Skeletal muscle satellite cell (primary cell): ENCODE results near the gene TCOF1.

Experiments used
- H3K27me3 ChIP-seq: 2 replicates; pipeline ENCODE4 v1.7.0; 2013; ENCODE audit warnings: low read length; ENCODE audit not compliant: control insufficient read depth, insufficient read depth
- H3K36me3 ChIP-seq: 2 replicates; pipeline ENCODE4 v1.7.0; 2013; ENCODE audit warnings: mild to moderate bottlenecking, control low read depth, low read length; ENCODE audit not compliant: insufficient read depth
- H3K4me1 ChIP-seq: 2 replicates; pipeline ENCODE4 v1.7.0; 2013; ENCODE audit warnings: low read length; ENCODE audit not compliant: control insufficient read depth, insufficient read depth
- H3K4me2 ChIP-seq: 2 replicates; pipeline ENCODE4 v1.7.0; 2013; ENCODE audit warnings: mild to moderate bottlenecking, low read length
- H3K4me3 ChIP-seq: 2 replicates; pipeline ENCODE4 v1.7.0; 2013; ENCODE audit warnings: low read length
- H3K9ac ChIP-seq: 2 replicates; pipeline ENCODE4 v1.7.0; 2013; ENCODE audit warnings: mild to moderate bottlenecking, low read depth, low read length, moderate library complexity
- H3K9me3 ChIP-seq: replicated peaks from 2 replicates; pipeline ENCODE4 v1.7.0; 2013; ENCODE audit warnings: mild to moderate bottlenecking, control low read depth, low read length

Gene TCOF1

DNA sequence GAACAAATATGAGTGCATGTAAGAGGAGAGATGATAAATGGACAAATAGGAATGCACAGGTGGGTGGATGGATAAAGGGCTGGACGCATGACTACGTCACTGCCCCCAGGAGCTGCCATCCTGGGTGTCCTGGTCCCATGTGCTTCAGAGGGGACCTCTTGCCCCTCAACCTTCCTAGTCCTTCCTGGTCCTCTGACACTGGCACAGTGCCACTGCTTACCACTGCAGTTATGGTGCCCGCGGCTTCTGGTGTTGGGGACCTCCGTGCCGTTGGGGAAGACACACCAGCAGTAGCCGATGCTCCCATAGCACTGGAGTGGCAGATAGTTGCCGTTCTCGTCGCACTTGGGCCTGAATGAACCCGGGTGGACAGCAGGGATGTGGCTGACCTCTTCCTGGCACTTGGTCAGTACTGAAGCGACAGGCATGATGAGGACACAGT, 45.4 kb downstream of the TCOF1 start:
- H3K4me2 ChIP-seq = no peak overlapping the region
- no peaks in the 10 kb centered on the region for H3K9me3 ChIP-seq
- no peak overlapping the region for H3K9ac ChIP-seq
- no peaks in the 10 kb centered on the region for H3K27me3 ChIP-seq
- no peak overlapping the region for H3K4me3 ChIP-seq
- H3K36me3 ChIP-seq = peaks cover 19% of the 10 kb centered on the region
- no peaks in the 10 kb centered on the region for H3K4me1 ChIP-seq

DNA sequence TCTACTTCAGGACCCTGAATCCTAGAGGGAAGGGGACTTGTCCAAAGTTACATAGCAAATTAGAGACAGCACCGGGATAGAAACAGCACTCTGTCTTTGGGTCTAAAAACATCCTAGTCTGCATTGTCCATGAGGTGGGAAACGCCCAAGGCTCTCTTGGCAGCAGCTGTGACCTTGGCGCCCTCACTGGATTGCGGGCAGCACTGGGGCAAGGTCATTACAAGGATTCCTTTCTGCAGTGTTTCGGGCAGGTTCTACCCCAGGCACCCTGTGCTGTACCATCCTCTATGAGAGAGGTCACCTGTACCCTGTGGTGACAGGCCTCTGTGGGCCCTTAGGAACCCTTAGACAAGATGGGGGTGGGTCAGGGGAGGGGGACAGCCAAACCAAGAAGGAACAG, 46.6 kb downstream of the TCOF1 start:
- peaks cover 8% of the 10 kb centered on the region for H3K36me3 ChIP-seq
- no peak overlapping the region for H3K4me2 ChIP-seq
- no peak overlapping the region for H3K4me3 ChIP-seq
- no peak overlapping the region for H3K9ac ChIP-seq
- H3K27me3 ChIP-seq = no peaks in the 10 kb centered on the region
- no peaks in the 10 kb centered on the region for H3K4me1 ChIP-seq
- no peaks in the 10 kb centered on the region for H3K9me3 ChIP-seq

- Histone ChIP-seq H3K9ac (no peak overlapping the region), H3K4me1 (no peaks in the 10 kb centered on the region), H3K4me3 (no peak overlapping the region), H3K9me3 (no peaks in the 10 kb centered on the region), H3K36me3 (peaks cover 6% of the 10 kb centered on the region), H3K4me2 (no peak overlapping the region), H3K27me3 (no peaks in the 10 kb centered on the region)
Observed at GRCh38 chr5:150404535-150404934, 47.0 kb downstream of the TCOF1 start.

DNA sequence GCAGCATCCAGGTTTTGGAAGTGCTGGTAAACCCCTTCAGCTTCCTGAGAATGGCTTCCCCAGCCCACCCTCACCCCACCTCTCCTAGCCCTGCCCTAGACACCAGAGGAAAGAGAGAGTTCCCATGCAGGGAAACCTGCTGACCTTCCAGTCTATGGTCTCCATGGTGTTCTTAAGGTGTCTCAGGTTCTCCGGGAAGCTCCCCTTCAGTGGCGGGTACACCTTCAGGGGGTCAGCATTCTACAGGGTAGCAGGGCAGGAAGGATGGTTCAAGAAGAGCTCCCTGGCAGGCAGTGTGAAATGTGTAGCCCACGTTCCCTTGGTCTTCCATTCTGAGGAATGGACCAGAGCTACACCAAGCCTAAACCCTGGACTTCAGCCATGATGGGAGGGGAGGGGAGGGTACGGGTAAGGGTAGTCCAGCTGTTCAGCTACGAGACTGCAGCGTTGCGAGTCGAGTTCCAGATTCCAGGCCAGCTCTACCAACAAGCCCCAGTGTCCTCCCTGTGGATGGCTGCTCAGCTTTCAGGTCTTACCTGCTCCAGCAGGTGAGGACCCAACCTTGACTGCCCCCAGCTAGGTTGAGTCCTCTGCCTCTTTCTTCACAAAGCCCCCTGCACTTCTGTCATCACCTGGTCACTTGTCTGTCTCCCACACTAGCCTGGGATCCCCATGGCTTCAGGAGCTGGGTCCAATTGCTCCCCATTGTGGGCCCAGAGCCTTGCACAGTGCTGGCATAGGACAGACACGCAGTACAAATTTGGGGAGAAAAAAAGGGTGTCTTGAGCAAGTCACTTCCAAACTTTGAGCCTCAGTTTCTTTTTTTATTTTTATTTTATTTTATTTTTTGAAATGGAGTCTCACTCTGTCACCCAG, 47.7 kb downstream of the TCOF1 start:
- H3K4me1 ChIP-seq = no peaks in the 10 kb centered on the region
- no peaks in the 10 kb centered on the region for H3K27me3 ChIP-seq
- H3K9ac ChIP-seq = no peak overlapping the region
- no peaks in the 10 kb centered on the region for H3K9me3 ChIP-seq
- H3K4me3 ChIP-seq = no peak overlapping the region
- H3K36me3 ChIP-seq = peaks cover 2% of the 10 kb centered on the region
- H3K4me2 ChIP-seq = no peak overlapping the region

- Histone ChIP-seq H3K36me3 (no peaks in the 10 kb centered on the region), H3K4me3 (no peak overlapping the region), H3K4me1 (no peaks in the 10 kb centered on the region), H3K9ac (no peak overlapping the region), H3K4me2 (no peak overlapping the region), H3K27me3 (no peaks in the 10 kb centered on the region), H3K9me3 (no peaks in the 10 kb centered on the region)
Observed at GRCh38 chr5:150406103-150406722, 48.7 kb downstream of the TCOF1 start.

DNA sequence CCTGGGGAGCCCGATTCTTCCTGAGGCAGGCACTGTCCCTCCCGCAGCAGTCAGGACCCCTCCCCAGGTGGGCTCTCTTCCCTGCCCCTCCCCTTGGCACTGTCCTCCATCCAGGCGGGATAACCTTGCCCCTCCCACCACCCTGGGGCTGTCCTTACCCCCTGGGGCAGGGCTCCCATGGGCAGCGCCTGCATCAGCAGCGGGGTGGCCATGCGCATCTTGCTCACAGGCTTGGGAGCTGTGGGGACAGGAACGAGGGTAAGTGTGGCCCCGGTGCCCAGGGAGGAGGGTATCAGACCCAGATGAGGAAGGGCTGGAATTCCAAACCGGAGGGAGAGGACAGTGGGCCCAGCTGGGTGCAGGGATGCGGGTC, 49.2 kb downstream of the TCOF1 start:
- Histone ChIP-seq H3K4me2 (no peak overlapping the region), H3K4me1 (no peaks in the 10 kb centered on the region), H3K9me3 (no peaks in the 10 kb centered on the region), H3K4me3 (no peak overlapping the region), H3K36me3 (no peaks in the 10 kb centered on the region), H3K27me3 (no peaks in the 10 kb centered on the region), H3K9ac (no peak overlapping the region)

DNA sequence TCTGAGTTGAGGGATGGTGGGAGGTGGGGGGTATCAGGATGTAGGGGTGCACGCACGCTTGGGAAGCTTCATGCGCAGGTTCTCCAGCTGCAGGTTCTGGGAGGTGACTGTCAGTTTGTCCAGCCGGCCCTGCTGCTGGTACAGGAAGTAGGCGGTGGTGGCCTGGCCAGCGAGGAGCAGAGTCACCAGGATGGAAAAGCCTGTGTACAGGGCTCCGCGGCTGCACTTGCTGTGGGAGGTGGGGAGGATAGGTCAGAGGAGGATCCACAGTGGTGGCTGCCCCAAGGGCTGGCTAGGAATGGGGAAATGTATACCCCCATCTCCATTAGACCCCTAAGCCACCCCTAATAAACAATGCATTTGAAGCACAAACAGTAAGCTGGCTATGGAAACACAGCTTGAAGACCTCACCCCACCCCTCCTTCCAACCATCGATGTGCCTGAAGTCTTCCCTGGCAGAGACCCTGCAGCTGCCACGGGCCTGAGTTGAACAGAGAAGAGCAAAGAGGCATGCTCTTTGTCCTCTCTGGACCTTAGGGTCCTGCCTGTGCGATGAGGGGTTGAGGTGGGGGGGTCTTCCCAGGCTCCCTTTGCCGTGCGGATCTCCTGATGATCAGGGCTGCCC, 49.7 kb downstream of the TCOF1 start:
- Histone ChIP-seq H3K9ac (no peak overlapping the region), H3K27me3 (no peaks in the 10 kb centered on the region), H3K4me3 (no peak overlapping the region), H3K4me1 (no peaks in the 10 kb centered on the region), H3K4me2 (no peak overlapping the region), H3K9me3 (no peaks in the 10 kb centered on the region), H3K36me3 (no peaks in the 10 kb centered on the region)

- no peak overlapping the region for H3K4me2 ChIP-seq
- no peaks in the 10 kb centered on the region for H3K4me1 ChIP-seq
- H3K27me3 ChIP-seq = no peaks in the 10 kb centered on the region
- no peaks in the 10 kb centered on the region for H3K36me3 ChIP-seq
- H3K9me3 ChIP-seq = no peaks in the 10 kb centered on the region
- no peak overlapping the region for H3K4me3 ChIP-seq
- no peak overlapping the region for H3K9ac ChIP-seq
Observed at GRCh38 chr5:150408231-150408943, 50.9 kb downstream of the TCOF1 start.

DNA sequence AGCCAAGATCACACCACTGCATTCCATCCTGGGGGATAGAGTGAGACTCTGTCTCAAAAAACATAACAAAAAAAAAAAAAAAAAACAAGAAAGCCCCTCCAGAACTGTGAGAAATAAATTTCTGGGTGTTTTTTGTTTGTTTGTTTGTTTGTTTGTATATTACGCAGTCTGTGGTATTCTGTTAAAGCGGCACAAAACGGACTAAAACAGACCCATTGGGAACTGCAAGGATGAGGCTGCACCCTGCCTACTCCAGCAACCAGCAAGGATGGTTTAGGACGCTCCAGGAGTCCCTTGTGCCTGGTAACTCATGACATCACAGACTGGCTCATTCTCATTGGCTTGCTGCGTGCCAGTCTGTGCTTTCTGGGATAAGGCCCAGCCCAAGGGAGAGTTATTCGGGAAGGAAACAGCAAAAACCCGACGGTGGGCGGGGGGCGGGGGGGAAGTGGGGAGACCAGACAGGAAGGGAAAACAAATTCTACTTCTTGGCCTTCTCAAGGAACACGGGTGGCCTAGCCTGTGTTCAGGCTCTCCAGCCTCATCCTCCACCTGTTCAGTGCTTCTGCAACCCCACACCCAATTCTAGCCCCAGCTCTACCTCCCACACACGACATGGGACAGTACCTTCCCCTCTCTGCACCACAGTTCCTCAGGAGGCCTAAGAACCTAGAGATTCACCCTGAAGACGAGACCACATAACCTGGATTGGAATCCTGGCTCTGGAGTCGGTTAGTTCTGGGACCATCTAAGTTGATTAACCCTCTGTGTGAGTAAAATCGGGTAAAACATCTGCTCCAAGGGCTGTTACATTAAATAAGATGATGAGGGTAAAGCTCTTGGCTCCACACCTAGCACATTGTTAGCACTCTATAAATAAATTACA, 52.4 kb downstream of the TCOF1 start:
- H3K4me1 ChIP-seq = no peaks in the 10 kb centered on the region
- no peak overlapping the region for H3K4me2 ChIP-seq
- no peaks in the 10 kb centered on the region for H3K36me3 ChIP-seq
- no peaks in the 10 kb centered on the region for H3K27me3 ChIP-seq
- H3K9ac ChIP-seq = no peak overlapping the region
- H3K9me3 ChIP-seq = no peaks in the 10 kb centered on the region
- H3K4me3 ChIP-seq = no peak overlapping the region

DNA sequence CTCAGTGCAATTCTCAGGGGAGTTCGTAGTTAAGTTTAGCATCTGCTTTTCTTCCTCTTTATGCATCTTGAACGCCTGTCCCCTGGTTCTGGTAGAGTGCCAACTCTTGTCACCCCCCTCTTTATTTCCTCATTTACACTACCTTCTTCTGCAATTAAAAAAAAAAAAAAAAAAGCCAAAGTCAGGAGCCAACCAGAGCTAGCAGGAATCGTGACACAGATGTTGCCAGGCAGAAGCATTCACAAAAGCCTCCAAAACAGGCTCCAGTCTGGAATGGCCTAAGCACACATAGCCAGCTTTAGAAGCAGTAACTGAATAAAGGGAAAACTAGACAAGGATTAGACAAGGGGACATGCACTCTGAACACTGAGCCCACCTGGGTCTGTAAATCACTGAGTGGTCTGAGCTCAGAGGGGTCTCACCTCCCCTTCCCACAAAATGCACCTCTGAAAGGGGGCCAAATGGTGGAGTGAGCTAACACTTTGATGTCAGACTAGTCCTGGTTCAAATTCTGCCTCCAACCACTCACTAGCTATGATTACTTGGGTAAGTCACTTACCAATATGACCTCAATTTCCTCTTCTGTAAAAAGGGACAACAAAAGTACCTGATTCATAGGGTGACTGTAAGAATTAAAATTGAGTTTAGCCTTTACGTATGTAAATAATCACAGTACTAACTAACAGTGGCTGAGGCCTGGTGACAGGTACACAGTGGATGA, 53.2 kb downstream of the TCOF1 start:
- no peaks in the 10 kb centered on the region for H3K9me3 ChIP-seq
- no peaks in the 10 kb centered on the region for H3K36me3 ChIP-seq
- no peak overlapping the region for H3K4me2 ChIP-seq
- no peaks in the 10 kb centered on the region for H3K27me3 ChIP-seq
- no peaks in the 10 kb centered on the region for H3K4me1 ChIP-seq
- H3K4me3 ChIP-seq = no peak overlapping the region
- H3K9ac ChIP-seq = no peak overlapping the region
